ENCODE data around the gene SAYSD1.

- TF ChIP-seq JUN (IDR thresholded peaks at IDR 0.05; ENCODE audit: borderline replicate concordance, low read depth, low read length) (no peak), JUN (CRISPR knock-in tag; IDR thresholded peaks at IDR 0.05; ENCODE audit: borderline replicate concordance) (no peak), PHF8 (IDR thresholded peaks at IDR 0.05; ENCODE audit: borderline replicate concordance, low read length) (no peak)
These were observed 9.1 kb upstream of the SAYSD1 start for GRCh38 chr6:39124114-39124513.
